ENCODE measurements around the gene FURIN. TPM values are rescaled to one million over a fixed set of nuclear protein-coding genes. Genes with fewer than 3 reads are reported as not detected.

FURIN gene
- total RNA-seq, 4 donors from 2014 or later, result 20.5 to 54.8 (median 30.5) TPM

GRCh38 chr15:90930861-90931574, 62.6 kb downstream of the FURIN start:
- Histone ChIP-seq H3K27ac (peak overlapping the region; percentile 85 to 89), H3K4me3 (peak overlapping the region; percentile 47 to 52), H3K36me3 (no peaks in the 10 kb centered on the region), H3K27me3 (no peaks in the 10 kb centered on the region), H3K9me3 (no peaks in the 10 kb centered on the region), H3K4me1 (peaks cover 0 to 12% of the 10 kb centered on the region in 2 donors)
- intact Hi-C loops (cut with DNase I; ENCODE audit: low total_unique reads), result no loop called here
- no peak for DNase-seq
- TF ChIP-seq CTCF (IDR thresholded peaks at IDR 0.05), result no peak

GRCh38 chr15:90931575-90931827, 63.1 kb downstream of the FURIN start:
- Histone ChIP-seq H3K9me3 (no peaks in the 10 kb centered on the region), H3K4me3 (peak overlapping the region in 1 of 2 donors; percentile 76), H3K27ac (peak overlapping the region; percentile 85 to 89), H3K27me3 (no peaks in the 10 kb centered on the region), H3K36me3 (no peaks in the 10 kb centered on the region), H3K4me1 (peaks cover 0 to 12% of the 10 kb centered on the region in 2 donors)
- TF ChIP-seq POLR2A (IDR thresholded peaks at IDR 0.05) (no peak), CTCF (IDR thresholded peaks at IDR 0.05) (no peak)
- intact Hi-C loops (cut with DNase I; ENCODE audit: low total_unique reads), result no loop called here
- no peak for DNase-seq

GRCh38 chr15:90931828-90932659, 63.7 kb downstream of the FURIN start, which contains the start of gene HDDC3:
Gene HDDC3, minus strand, starts transcription at chr15:90932549. Its CDS starts 9 bp downstream, at chr15:90932540.
- TF ChIP-seq CTCF (IDR thresholded peaks at IDR 0.05) (peak; percentile 87 to 96 (median 92)), POLR2A (IDR thresholded peaks at IDR 0.05) (peak in 1 of 2 donors; percentile 57)
- H3K4me1 ChIP-seq, result peaks cover 0 to 12% of the 10 kb centered on the region in 2 donors
- intact Hi-C loops (cut with DNase I; ENCODE audit: low total_unique reads), result no loop called here

GRCh38 chr15:90932660-90932991, 64.2 kb downstream of the FURIN start:
- Histone ChIP-seq H3K27ac (peak overlapping the region; percentile 85 to 89), H3K9me3 (no peaks in the 10 kb centered on the region), H3K36me3 (no peaks in the 10 kb centered on the region), H3K4me3 (peak overlapping the region; percentile 72 to 76), H3K4me1 (peaks cover 0 to 12% of the 10 kb centered on the region in 2 donors), H3K27me3 (no peaks in the 10 kb centered on the region)
- peak in 1 of 4 experiments; percentile 5 for TF ChIP-seq CTCF (IDR thresholded peaks at IDR 0.05)
- no peak for TF ChIP-seq POLR2A (IDR thresholded peaks at IDR 0.05)
- intact Hi-C loops (cut with DNase I; ENCODE audit: low total_unique reads), result no loop called here
- no peak for DNase-seq

More at GRCh38 chr15:90931828-90932659, 63.7 kb downstream of the FURIN start, which contains the start of gene HDDC3:
- no peaks in the 10 kb centered on the region for H3K9me3 ChIP-seq
- H3K27ac ChIP-seq, result peak within 1 kb of the TSS; percentile 85 to 89
- H3K36me3 ChIP-seq, result no peaks in the 10 kb centered on the region
- no peaks in the 10 kb centered on the region for H3K27me3 ChIP-seq
- H3K4me3 ChIP-seq, result peak within 1 kb of the TSS; percentile 72 to 76
- peak; percentile 85 to 91 for DNase-seq

Small RNA genes lying within 50 kb of the gene (small RNA-seq; reads per million reads assigned to genes)
- not detected for gene RN7SL363P

Other genes with a start within 250 kb of the FURIN start
- 1 to 10 TPM in 1 of 4 donors, under 1 TPM in 3; 0.29 to 5.0 (median 0.48) TPM for gene BLM, start 151.2 kb upstream of the FURIN start, total RNA-seq
- 100 to 1,000 TPM in 1 of 4 donors, 10 to 100 TPM in 2, 1 to 10 TPM in 1; 4.4 to 968 (median 60.1) TPM for gene FES, start 15.9 kb downstream of the FURIN start, total RNA-seq
- gene MAN2A2, start 34.7 kb downstream of the FURIN start, total RNA-seq, result 10 to 100 TPM; 15.9 to 92.0 (median 19.8) TPM
- 10 to 100 TPM in 2 of 4 donors, 1 to 10 TPM in 1, under 1 TPM in 1; 0.59 to 14.0 (median 7.2) TPM for gene HDDC3, start 64.0 kb downstream of the FURIN start, total RNA-seq
- 10 to 100 TPM; 42.8 to 89.5 (median 65.4) TPM for gene UNC45A, start 66.7 kb downstream of the FURIN start, total RNA-seq
- gene RCCD1, start 86.3 kb downstream of the FURIN start, total RNA-seq, result 10 to 100 TPM in 2 of 4 donors, 1 to 10 TPM in 2; 7.4 to 16.5 (median 11.6) TPM
- 10 to 100 TPM in 1 of 4 donors, 1 to 10 TPM in 2, not detected in 1; 7.1 to 95.0 (median 9.4) TPM for gene PRC1, start 125.9 kb downstream of the FURIN start, total RNA-seq
- gene VPS33B, start 154.0 kb downstream of the FURIN start, total RNA-seq, result 10 to 100 TPM in 1 of 4 donors, 1 to 10 TPM in 3; 6.7 to 12.6 (median 8.1) TPM
- gene SV2B, start 231.7 kb downstream of the FURIN start, total RNA-seq, result 1 to 10 TPM in 1 of 4 donors, under 1 TPM in 3; 0.26 to 1.1 (median 0.87) TPM

Data from uterus (tissue), 4 donors.